HG02870 (cell line): Measurements from ENCODE around the gene LMNA.

Source experiments
- ATAC-seq: cut with Tn5 transposase; IDR thresholded peaks from one replicate; pipeline ENCODE4 v1.9.1; 2021; ENCODE audit warnings: mild to moderate bottlenecking, moderate library complexity; ENCODE audit not compliant: unreplicated experiment

Gene LMNA

GRCh38 chr1:156081180-156081916, 33.2 kb upstream of the LMNA start:
- ATAC-seq, result no peak

- ATAC-seq, result no peak
Observed at GRCh38 chr1:156081917-156082308, 32.6 kb upstream of the LMNA start.

- ATAC-seq, result no peak
Observed at GRCh38 chr1:156082309-156083091, 32.0 kb upstream of the LMNA start, which contains the start of gene MEX3A. Gene MEX3A (minus strand): TSS chr1:156082465. CDS start chr1:156081998, 467 bp downstream.

GRCh38 chr1:156083800-156084790, 30.4 kb upstream of the LMNA start:
- ATAC-seq, result no peak

GRCh38 chr1:156086256-156086662, 28.3 kb upstream of the LMNA start:
- no peak for ATAC-seq

GRCh38 chr1:156089704-156090103, 24.8 kb upstream of the LMNA start:
- ATAC-seq, result no peak

- ATAC-seq, result no peak
Observed at GRCh38 chr1:156090138-156090839, 24.2 kb upstream of the LMNA start.

- ATAC-seq, result no peak
Observed at GRCh38 chr1:156090840-156091188, 23.7 kb upstream of the LMNA start.

- no peak for ATAC-seq
Observed at GRCh38 chr1:156091610-156092009, 22.9 kb upstream of the LMNA start.

- no peak for ATAC-seq
Observed at GRCh38 chr1:156095906-156096508, 18.5 kb upstream of the LMNA start.

- peak; percentile 64 for ATAC-seq
Observed at GRCh38 chr1:156096640-156097391, 17.7 kb upstream of the LMNA start.

- no peak for ATAC-seq
Observed at GRCh38 chr1:156097499-156098178, 16.9 kb upstream of the LMNA start.

- ATAC-seq, result no peak
Observed at GRCh38 chr1:156098784-156099183, 15.7 kb upstream of the LMNA start.

- ATAC-seq, result no peak
Observed at GRCh38 chr1:156099282-156099681, 15.2 kb upstream of the LMNA start.

GRCh38 chr1:156100205-156100995, 14.1 kb upstream of the LMNA start:
- ATAC-seq, result no peak

GRCh38 chr1:156101880-156102279, 12.6 kb upstream of the LMNA start:
- ATAC-seq, result no peak

GRCh38 chr1:156102633-156103511, 11.6 kb upstream of the LMNA start:
- ATAC-seq, result no peak
